Measurements from ENCODE around the gene ARIH1.
A peak's percentile ranks its signal among the peaks of the same experiment; 100 is the strongest.

Gene ARIH1

DNA sequence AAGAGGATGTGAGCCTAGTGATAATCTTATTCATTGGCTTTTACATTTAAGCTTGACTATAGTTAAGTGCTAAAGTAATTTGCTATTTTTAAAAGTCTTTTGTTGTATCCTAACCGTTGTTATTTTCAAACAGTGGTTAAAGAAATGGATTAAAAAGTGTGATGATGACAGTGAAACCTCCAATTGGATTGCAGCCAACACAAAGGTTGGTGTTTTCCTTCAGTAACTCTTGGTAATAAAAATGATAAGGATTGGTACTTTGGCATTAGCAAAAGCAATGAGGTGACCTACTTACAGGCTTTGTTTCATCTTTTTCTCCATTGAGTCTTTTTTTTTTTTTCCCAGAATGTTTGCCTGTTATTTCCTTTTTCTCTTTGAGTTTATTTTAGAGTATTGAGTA is 92.8 kb downstream of the ARIH1 start:
- no peak overlapping the region for H3K4me3 Mint-ChIP-seq
- H3K36me3 Mint-ChIP-seq (ENCODE audit: low read depth): peaks cover 58% of the 10 kb centered on the region
- no peak overlapping the region for H3K27ac Mint-ChIP-seq
- no peaks in the 10 kb centered on the region for H3K9me3 Mint-ChIP-seq
- TF ChIP-seq, protein P1, sequence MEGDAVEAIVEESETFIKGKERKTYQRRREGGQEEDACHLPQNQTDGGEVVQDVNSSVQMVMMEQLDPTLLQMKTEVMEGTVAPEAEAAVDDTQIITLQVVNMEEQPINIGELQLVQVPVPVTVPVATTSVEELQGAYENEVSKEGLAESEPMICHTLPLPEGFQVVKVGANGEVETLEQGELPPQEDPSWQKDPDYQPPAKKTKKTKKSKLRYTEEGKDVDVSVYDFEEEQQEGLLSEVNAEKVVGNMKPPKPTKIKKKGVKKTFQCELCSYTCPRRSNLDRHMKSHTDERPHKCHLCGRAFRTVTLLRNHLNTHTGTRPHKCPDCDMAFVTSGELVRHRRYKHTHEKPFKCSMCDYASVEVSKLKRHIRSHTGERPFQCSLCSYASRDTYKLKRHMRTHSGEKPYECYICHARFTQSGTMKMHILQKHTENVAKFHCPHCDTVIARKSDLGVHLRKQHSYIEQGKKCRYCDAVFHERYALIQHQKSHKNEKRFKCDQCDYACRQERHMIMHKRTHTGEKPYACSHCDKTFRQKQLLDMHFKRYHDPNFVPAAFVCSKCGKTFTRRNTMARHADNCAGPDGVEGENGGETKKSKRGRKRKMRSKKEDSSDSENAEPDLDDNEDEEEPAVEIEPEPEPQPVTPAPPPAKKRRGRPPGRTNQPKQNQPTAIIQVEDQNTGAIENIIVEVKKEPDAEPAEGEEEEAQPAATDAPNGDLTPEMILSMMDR (IDR thresholded peaks at IDR 0.05; ENCODE audit: unreplicated experiment in 3 of 3): no peak
- no peaks in the 10 kb centered on the region for H3K27me3 Mint-ChIP-seq (ENCODE audit: low read depth)
- H3K4me1 Mint-ChIP-seq: no peaks in the 10 kb centered on the region

DNA sequence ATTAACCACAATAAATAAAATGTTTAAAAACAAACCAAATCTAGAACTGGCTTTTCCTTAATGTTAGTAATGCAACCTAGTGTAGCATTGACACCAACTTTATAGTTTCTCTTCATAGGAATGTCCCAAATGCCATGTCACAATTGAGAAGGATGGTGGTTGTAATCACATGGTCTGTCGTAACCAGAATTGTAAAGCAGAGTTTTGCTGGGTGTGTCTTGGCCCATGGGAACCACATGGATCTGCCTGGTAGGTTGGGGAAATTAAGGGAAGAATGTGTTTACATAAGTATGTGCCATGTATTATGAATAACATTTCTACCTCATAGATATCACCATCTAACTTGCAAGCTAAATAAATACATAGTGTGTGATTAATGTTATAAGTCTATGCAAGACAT is 95.9 kb downstream of the ARIH1 start:
- no peak overlapping the region for H3K4me3 Mint-ChIP-seq
- H3K4me1 Mint-ChIP-seq: no peaks in the 10 kb centered on the region
- H3K27me3 Mint-ChIP-seq (ENCODE audit: low read depth): no peaks in the 10 kb centered on the region
- H3K9me3 Mint-ChIP-seq: no peaks in the 10 kb centered on the region
- TF ChIP-seq, protein P1 (IDR thresholded peaks at IDR 0.05; ENCODE audit: unreplicated experiment in 3 of 3): no peak
- peaks cover 51% of the 10 kb centered on the region for H3K36me3 Mint-ChIP-seq (ENCODE audit: low read depth)
- no peak overlapping the region for H3K27ac Mint-ChIP-seq

DNA sequence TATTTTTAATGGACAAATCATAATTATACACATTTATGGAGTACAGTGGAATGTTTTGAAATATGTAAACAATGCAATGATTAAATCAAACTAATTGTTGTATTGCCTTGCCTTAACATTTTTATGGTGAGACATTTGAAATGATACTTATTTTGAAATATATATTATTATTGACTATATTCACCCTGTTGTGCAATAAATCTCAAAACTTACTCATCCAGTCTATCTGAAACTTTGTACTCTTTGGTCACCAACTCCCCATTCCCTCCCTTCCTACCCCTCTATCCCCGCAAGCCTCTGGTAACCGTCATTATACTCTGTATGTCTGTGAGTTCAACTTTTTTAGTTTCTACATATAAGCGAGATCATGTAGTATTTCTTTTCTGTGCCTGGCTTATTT is 105.7 kb downstream of the ARIH1 start:
- Mint-ChIP-seq H3K9me3 (peaks cover 11% of the 10 kb centered on the region), H3K36me3 (ENCODE audit: low read depth) (peaks cover 83% of the 10 kb centered on the region), H3K4me3 (no peak overlapping the region), H3K4me1 (no peaks in the 10 kb centered on the region), H3K27me3 (ENCODE audit: low read depth) (no peaks in the 10 kb centered on the region), H3K27ac (no peak overlapping the region)
- TF ChIP-seq, protein P1 (IDR thresholded peaks at IDR 0.05; ENCODE audit: unreplicated experiment in 3 of 3): no peak

DNA sequence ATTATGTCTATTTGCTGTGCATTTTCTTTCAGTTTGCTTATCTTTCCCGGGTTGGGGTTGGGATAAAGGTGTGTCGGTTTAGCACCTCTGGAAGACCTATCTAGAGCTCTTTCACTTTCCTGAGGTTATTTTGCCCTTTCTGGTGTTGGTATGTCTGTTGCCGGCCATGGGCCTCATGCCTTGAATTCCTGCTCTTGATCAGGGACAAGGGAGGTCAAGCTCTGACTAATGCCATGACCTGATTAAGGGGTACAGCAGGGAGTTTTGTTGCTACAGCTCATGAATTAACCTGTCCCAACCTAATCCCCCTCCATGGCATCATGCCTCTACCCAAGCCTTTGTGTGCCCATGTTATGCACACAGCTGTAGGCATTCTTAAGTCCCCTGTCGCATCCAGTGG is 109.9 kb downstream of the ARIH1 start:
- Mint-ChIP-seq H3K36me3 (ENCODE audit: low read depth) (peaks cover 71% of the 10 kb centered on the region), H3K27me3 (ENCODE audit: low read depth) (no peaks in the 10 kb centered on the region), H3K9me3 (peaks cover 2% of the 10 kb centered on the region), H3K4me3 (no peak overlapping the region), H3K27ac (peak overlapping the region in 1 of 3 experiments; percentile 58), H3K4me1 (no peaks in the 10 kb centered on the region)
- TF ChIP-seq, protein P1 (IDR thresholded peaks at IDR 0.05; ENCODE audit: unreplicated experiment in 3 of 3): no peak

DNA sequence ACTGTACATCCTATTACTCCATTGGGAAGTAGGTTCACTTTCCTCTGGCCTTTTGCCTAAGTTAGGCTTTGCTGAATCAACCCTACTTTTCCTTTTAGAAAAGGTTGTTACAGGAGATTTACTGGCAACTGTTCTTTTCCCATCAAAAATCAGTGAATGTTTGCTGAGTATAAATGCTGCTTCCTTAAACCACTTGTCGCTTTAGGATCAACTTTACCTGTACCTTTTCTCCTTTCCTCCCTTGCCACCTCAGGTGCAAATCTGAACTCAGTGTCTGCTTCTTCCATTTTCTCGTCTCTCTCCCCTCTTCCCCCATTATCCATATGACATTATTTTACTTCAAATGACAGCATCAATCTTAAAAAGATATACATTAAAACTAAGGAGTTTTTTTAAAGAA is 110.9 kb downstream of the ARIH1 start:
- Mint-ChIP-seq H3K36me3 (ENCODE audit: low read depth) (peaks cover 62% of the 10 kb centered on the region), H3K4me3 (no peak overlapping the region), H3K4me1 (no peaks in the 10 kb centered on the region), H3K27me3 (ENCODE audit: low read depth) (no peaks in the 10 kb centered on the region), H3K27ac (peak overlapping the region in 1 of 3 experiments; percentile 21), H3K9me3 (no peaks in the 10 kb centered on the region)
- TF ChIP-seq, protein P1 (IDR thresholded peaks at IDR 0.05; ENCODE audit: unreplicated experiment in 3 of 3): no peak

DNA sequence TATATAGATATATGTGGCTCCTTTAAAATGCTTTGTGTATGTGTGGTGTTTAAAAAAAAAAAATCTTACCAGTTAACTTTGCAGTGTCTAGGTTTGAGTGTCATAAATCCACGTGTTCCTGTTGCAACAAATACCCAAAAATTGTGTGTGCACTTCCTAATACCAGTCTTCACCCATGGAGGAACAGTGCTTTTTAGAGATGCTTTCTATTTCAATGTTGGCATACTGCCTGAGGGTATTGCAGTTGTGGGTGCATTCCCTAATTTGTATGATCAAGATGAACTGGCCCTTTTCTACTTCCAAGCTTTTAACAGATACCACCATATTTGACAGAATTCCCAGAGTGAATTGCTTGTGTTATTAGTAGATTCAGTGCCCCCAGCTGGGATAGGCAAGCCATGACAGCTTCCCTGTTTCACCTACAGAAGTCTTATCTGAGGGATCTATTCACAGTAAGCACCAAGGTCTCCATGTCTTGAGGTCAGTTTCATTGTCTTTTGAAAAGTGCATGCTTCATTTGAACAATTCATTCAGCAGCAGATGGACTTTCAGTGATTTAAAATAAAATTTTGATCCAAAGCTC is 111.4 kb downstream of the ARIH1 start:
- H3K9me3 Mint-ChIP-seq: no peaks in the 10 kb centered on the region
- no peak overlapping the region for H3K27ac Mint-ChIP-seq
- TF ChIP-seq, protein P1 (IDR thresholded peaks at IDR 0.05; ENCODE audit: unreplicated experiment in 3 of 3): no peak
- no peaks in the 10 kb centered on the region for H3K4me1 Mint-ChIP-seq
- peaks cover 57% of the 10 kb centered on the region for H3K36me3 Mint-ChIP-seq (ENCODE audit: low read depth)
- H3K27me3 Mint-ChIP-seq (ENCODE audit: low read depth): no peaks in the 10 kb centered on the region
- H3K4me3 Mint-ChIP-seq: no peak overlapping the region

Data from nephron (organoid).